ENCODE measurements around the gene ERICH6.

GRCh38 chr3:150748684-150749047 is 44.9 kb upstream of the ERICH6 start:
- TF ChIP-seq EZH2phosphoT487 (IDR thresholded peaks at IDR 0.05; ENCODE audit: borderline replicate concordance, low read length) (no peak), CTCF (IDR thresholded peaks at IDR 0.05; ENCODE audit: low read depth, low read length, poor library complexity, severe bottlenecking) (no peak)
